Measurements from ENCODE around the gene CEP104. TPM values are rescaled to one million over a fixed set of nuclear protein-coding genes. Genes with fewer than 3 reads are reported as not detected.

Gene CEP104
- total and polyA plus RNA-seq, 2 donors (not counting 1 experiment from before 2014, with no cell fraction given): 27.7 to 71.8 TPM

DNA sequence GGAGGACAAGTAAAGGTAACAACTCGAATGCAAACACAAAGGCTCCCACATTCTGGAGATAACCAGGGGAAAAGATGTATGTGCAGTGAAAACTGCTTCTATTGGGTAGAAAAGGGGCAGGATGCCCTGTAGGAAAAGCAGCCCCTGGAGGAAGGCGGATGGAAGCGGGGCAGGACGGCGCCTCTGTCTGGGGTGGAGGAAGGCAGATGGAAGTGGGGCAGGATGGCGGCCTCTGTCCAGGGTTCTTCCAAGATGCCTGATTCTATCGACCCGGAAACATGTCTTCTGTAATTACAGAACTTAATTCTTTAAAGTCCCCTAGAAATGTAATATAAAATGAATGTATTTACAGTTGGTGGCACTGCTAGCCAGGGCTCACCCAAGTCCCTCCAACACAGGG, 36.7 kb downstream of the CEP104 start:
- peaks cover 2 to 39% of the 10 kb centered on the region in 2 experiments for H3K36me3 ChIP-seq (replicated peaks in 1 of 2; ENCODE audit: control extremely low read depth in 1 of 2, control insufficient read depth in 1 of 2, extremely low read depth in 1 of 2, insufficient read depth in 2 of 2, low read length in 1 of 2)
- intact Hi-C loops (cut with micrococcal nuclease): no loop called here
- POLR2A ChIA-PET: no interaction called here
- H2AFZ ChIP-seq (ENCODE audit: insufficient read depth, low read depth, low read length, poor library complexity, severe bottlenecking): no peak overlapping the region
- H3K27ac Mint-ChIP-seq: no peak overlapping the region
- H3K4me1 Mint-ChIP-seq: no peaks in the 10 kb centered on the region
- H3K9me3 Mint-ChIP-seq (ENCODE audit: insufficient read depth): no peaks in the 10 kb centered on the region
- H3K27me3 Mint-ChIP-seq: no peaks in the 10 kb centered on the region
- no peaks in the 10 kb centered on the region for H3K4me1 ChIP-seq (ENCODE audit: control insufficient read depth in 2 of 2, insufficient read depth in 2 of 2, low read length in 2 of 2)
- H3K4me3 ChIP-seq (ENCODE audit: control extremely low read depth in 1 of 5, extremely low read depth in 1 of 5, insufficient read depth in 1 of 5, low read depth in 2 of 5, low read length in 4 of 5): no peak overlapping the region
- CTCF ChIA-PET: no interaction called here
- no peaks in the 10 kb centered on the region for H3K9me3 ChIP-seq (ENCODE audit: control extremely low read depth in 1 of 3, control insufficient read depth in 2 of 3, insufficient read depth in 1 of 3, low read length in 2 of 3)
- no peaks in the 10 kb centered on the region for H4K20me1 ChIP-seq (ENCODE audit: control insufficient read depth, insufficient read depth, low read length, poor library complexity, severe bottlenecking)
- H3K9ac ChIP-seq (ENCODE audit: low read length): no peak overlapping the region
- H3K27me3 ChIP-seq (replicated peaks in 1 of 4; ENCODE audit: control extremely low read depth in 1 of 4, control insufficient read depth in 3 of 4, insufficient read depth in 4 of 4, low read length in 3 of 4): no peaks in the 10 kb centered on the region
- TF ChIP-seq, protein P1, sequence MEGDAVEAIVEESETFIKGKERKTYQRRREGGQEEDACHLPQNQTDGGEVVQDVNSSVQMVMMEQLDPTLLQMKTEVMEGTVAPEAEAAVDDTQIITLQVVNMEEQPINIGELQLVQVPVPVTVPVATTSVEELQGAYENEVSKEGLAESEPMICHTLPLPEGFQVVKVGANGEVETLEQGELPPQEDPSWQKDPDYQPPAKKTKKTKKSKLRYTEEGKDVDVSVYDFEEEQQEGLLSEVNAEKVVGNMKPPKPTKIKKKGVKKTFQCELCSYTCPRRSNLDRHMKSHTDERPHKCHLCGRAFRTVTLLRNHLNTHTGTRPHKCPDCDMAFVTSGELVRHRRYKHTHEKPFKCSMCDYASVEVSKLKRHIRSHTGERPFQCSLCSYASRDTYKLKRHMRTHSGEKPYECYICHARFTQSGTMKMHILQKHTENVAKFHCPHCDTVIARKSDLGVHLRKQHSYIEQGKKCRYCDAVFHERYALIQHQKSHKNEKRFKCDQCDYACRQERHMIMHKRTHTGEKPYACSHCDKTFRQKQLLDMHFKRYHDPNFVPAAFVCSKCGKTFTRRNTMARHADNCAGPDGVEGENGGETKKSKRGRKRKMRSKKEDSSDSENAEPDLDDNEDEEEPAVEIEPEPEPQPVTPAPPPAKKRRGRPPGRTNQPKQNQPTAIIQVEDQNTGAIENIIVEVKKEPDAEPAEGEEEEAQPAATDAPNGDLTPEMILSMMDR (IDR thresholded peaks at IDR 0.05): no peak
- TF ChIP-seq EZH2 (IDR thresholded peaks at IDR 0.05; ENCODE audit: borderline replicate concordance, insufficient read depth, low read depth, low read length, poor library complexity, severe bottlenecking): no peak
- H3K79me2 ChIP-seq (ENCODE audit: control insufficient read depth, insufficient read depth, low read length): no peaks in the 10 kb centered on the region
- H3K27ac ChIP-seq (ENCODE audit: low read length in 2 of 2): no peak overlapping the region
- no peak overlapping the region for H3K4me3 Mint-ChIP-seq
- WGBS (ENCODE audit: insufficient coverage): 96% methylated on average over 5 of the region's 8 CpGs
- DNase-seq (no peak), ATAC-seq (ENCODE audit: low read depth) (no peak)
- H3K4me2 ChIP-seq (replicated peaks; ENCODE audit: low read depth, low read length, poor library complexity, severe bottlenecking): no peak overlapping the region

DNA sequence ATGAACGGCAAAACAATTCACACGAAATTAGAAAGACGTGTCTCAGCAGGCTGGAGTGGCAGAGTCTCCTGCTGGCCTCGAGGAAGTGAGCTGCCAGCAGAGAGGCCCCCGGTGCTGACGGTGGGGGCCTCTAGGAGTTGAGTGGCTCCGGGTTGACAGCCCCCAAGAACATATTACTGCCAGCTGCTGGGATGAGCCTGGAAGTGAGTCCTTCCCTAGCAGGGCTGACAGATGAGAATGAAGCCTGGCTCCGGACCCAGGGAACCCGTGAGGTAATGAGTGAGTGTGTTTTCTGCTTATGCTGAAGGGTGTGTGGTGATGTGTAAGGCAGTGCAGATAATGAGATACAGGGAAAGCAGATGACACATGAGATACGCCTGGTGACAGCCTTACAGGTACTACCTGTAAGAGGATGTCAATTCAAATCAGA, 37.2 kb downstream of the CEP104 start:
- no peaks in the 10 kb centered on the region for H3K27me3 ChIP-seq (replicated peaks in 1 of 4; ENCODE audit: control extremely low read depth in 1 of 4, control insufficient read depth in 3 of 4, insufficient read depth in 4 of 4, low read length in 3 of 4)
- TF ChIP-seq EZH2 (IDR thresholded peaks at IDR 0.05; ENCODE audit: borderline replicate concordance, insufficient read depth, low read depth, low read length, poor library complexity, severe bottlenecking): no peak
- TF ChIP-seq, protein P1 (IDR thresholded peaks at IDR 0.05): no peak
- WGBS (ENCODE audit: insufficient coverage): 89% methylated on average over 9 of the region's 10 CpGs
- ATAC-seq (ENCODE audit: low read depth) (no peak), DNase-seq (no peak)
- H3K27ac ChIP-seq (ENCODE audit: low read length in 2 of 2): no peak overlapping the region
- no peak overlapping the region for H2AFZ ChIP-seq (ENCODE audit: insufficient read depth, low read depth, low read length, poor library complexity, severe bottlenecking)
- Mint-ChIP-seq H3K4me3 (no peak overlapping the region), H3K27ac (no peak overlapping the region), H3K27me3 (no peaks in the 10 kb centered on the region), H3K9me3 (ENCODE audit: insufficient read depth) (no peaks in the 10 kb centered on the region), H3K4me1 (no peaks in the 10 kb centered on the region)
- ChIA-PET CTCF (no interaction called here), POLR2A (no interaction called here)
- H3K4me3 ChIP-seq (ENCODE audit: control extremely low read depth in 1 of 5, extremely low read depth in 1 of 5, insufficient read depth in 1 of 5, low read depth in 2 of 5, low read length in 4 of 5): no peak overlapping the region
- H3K4me1 ChIP-seq (ENCODE audit: control insufficient read depth in 2 of 2, insufficient read depth in 2 of 2, low read length in 2 of 2): no peaks in the 10 kb centered on the region
- no peaks in the 10 kb centered on the region for H3K9me3 ChIP-seq (ENCODE audit: control extremely low read depth in 1 of 3, control insufficient read depth in 2 of 3, insufficient read depth in 1 of 3, low read length in 2 of 3)
- intact Hi-C loops (cut with micrococcal nuclease): no loop called here
- H3K36me3 ChIP-seq (replicated peaks in 1 of 2; ENCODE audit: control extremely low read depth in 1 of 2, control insufficient read depth in 1 of 2, extremely low read depth in 1 of 2, insufficient read depth in 2 of 2, low read length in 1 of 2): peaks cover 2 to 41% of the 10 kb centered on the region in 2 experiments
- no peak overlapping the region for H3K4me2 ChIP-seq (replicated peaks; ENCODE audit: low read depth, low read length, poor library complexity, severe bottlenecking)
- H3K9ac ChIP-seq (ENCODE audit: low read length): no peak overlapping the region
- H3K79me2 ChIP-seq (ENCODE audit: control insufficient read depth, insufficient read depth, low read length): no peaks in the 10 kb centered on the region
- H4K20me1 ChIP-seq (ENCODE audit: control insufficient read depth, insufficient read depth, low read length, poor library complexity, severe bottlenecking): no peaks in the 10 kb centered on the region
